Measurements from ENCODE around the gene NUSAP1. TPM values are rescaled to one million over a fixed set of nuclear protein-coding genes. Genes with fewer than 3 reads are reported as not detected.
"Not testable (repeated sequence)": the region's sequence is repeated elsewhere in the genome, so short reads cannot be mapped to it uniquely, and the experiment has no call there.

Gene NUSAP1
- total RNA-seq, 2 experiments from 2014 or later = 293 to 411 TPM

DNA sequence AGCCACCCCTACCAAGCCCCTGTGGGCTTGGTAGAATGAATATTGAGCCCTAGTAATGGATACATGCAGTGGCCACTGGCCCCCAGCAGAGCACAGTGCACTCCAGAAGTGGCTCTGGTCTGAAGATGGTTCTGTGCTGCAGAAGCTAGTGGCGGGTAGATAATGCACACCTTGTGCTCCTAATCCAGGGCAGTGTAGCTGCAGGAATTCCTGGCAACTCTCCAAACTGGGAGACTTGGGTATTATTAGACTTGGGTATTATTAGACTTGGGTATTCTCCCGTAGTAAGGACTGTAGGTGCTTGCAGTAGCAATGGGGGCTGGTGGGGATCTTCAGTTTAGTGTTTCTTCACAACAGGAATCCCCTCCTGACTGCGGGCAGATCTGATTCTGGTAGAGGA, 34.7 kb downstream of the NUSAP1 start:
- Histone ChIP-seq H3K4me2 (ENCODE audit: low read length) (no peak overlapping the region), H3K9me3 (ENCODE audit: low read length) (no peaks in the 10 kb centered on the region), H4K20me1 (ENCODE audit: insufficient read depth, low read length) (no peaks in the 10 kb centered on the region), H3K9me2 (ENCODE audit: insufficient read depth, low read length) (no peaks in the 10 kb centered on the region), H2AFZ (ENCODE audit: low read length) (no peak overlapping the region), H3K79me2 (ENCODE audit: insufficient read depth, low read depth, low read length) (0 out of 2 replicates have a peak, but pooled peaks cover 4% of the 10 kb centered on the region), H3K4me1 (ENCODE audit: insufficient read depth, low read length, poor library complexity, severe bottlenecking) (no peaks in the 10 kb centered on the region), H3K27ac (ENCODE audit: low read depth, low read length, poor library complexity, severe bottlenecking) (no peak overlapping the region), H3K36me3 (ENCODE audit: insufficient read depth, low read length) (peaks cover 100% of the 10 kb centered on the region), H3K4me3 (ENCODE audit: low read depth, low read length, poor library complexity, severe bottlenecking) (no peak overlapping the region)
- ChIA-PET POLR2A (interaction anchor here (0.6 kb wide), 1 partner anchor 13 kb away, joined by 4 read pairs; no protein-coding TSS in a partner anchor), CTCF (ENCODE audit: unreplicated experiment) (no interaction called here)
- no TSS peak for BruUV-seq (replicated peaks)
- intact Hi-C loops (cut with micrococcal nuclease; ENCODE audit: unreplicated experiment) = no loop called here
- DNase-seq (ENCODE audit: low spot score) = no peak
- TF ChIP-seq CTCF (conservative IDR thresholded peaks at IDR 0.05; ENCODE audit: low read length) (no peak), EZH2phosphoT487 (IDR thresholded peaks at IDR 0.05; ENCODE audit: borderline replicate concordance, low read depth, low read length) (no peak)

DNA sequence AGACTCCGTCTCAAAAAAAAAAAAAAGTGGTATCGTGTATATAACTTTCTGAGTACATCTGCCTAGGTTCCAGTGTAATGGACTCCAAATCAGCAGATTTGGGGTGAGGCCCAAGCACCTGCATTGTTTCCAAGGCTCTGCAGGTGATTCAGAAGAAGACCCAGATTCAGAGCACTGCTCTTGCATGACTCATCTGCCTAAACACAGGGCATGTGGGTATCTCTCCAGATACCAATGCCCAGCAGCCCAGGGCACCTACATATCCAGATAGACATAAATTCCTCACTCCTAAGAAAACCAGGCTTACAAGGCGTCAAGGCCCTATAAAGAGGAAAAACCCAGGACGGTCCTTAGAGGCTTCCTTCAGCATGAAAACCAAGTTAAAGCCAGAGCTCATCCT, 45.3 kb downstream of the NUSAP1 start:
- Histone ChIP-seq H3K36me3 (ENCODE audit: insufficient read depth, low read length) (peaks cover 85% of the 10 kb centered on the region), H3K4me1 (ENCODE audit: insufficient read depth, low read length, poor library complexity, severe bottlenecking) (no peaks in the 10 kb centered on the region), H3K4me2 (ENCODE audit: low read length) (no peak overlapping the region), H3K9me3 (ENCODE audit: low read length) (no peaks in the 10 kb centered on the region), H2AFZ (ENCODE audit: low read length) (no peak overlapping the region), H4K20me1 (ENCODE audit: insufficient read depth, low read length) (no peaks in the 10 kb centered on the region), H3K27ac (ENCODE audit: low read depth, low read length, poor library complexity, severe bottlenecking) (no peak overlapping the region), H3K79me2 (ENCODE audit: insufficient read depth, low read depth, low read length) (no peaks in the 10 kb centered on the region), H3K4me3 (ENCODE audit: low read depth, low read length, poor library complexity, severe bottlenecking) (no peak overlapping the region), H3K9me2 (ENCODE audit: insufficient read depth, low read length) (no peaks in the 10 kb centered on the region)
- TF ChIP-seq EZH2phosphoT487 (IDR thresholded peaks at IDR 0.05; ENCODE audit: borderline replicate concordance, low read depth, low read length) (no peak), CTCF (conservative IDR thresholded peaks at IDR 0.05; ENCODE audit: low read length) (no peak)
- ChIA-PET CTCF (ENCODE audit: unreplicated experiment) (interaction anchor here (0.5 kb wide), 1 partner anchor 178 kb away, joined by 3 read pairs; no protein-coding TSS in a partner anchor), POLR2A (no interaction called here)
- intact Hi-C loops (cut with micrococcal nuclease; ENCODE audit: unreplicated experiment) = no loop called here
- no TSS peak for BruUV-seq (replicated peaks)
- no peak for DNase-seq (ENCODE audit: low spot score)

DNA sequence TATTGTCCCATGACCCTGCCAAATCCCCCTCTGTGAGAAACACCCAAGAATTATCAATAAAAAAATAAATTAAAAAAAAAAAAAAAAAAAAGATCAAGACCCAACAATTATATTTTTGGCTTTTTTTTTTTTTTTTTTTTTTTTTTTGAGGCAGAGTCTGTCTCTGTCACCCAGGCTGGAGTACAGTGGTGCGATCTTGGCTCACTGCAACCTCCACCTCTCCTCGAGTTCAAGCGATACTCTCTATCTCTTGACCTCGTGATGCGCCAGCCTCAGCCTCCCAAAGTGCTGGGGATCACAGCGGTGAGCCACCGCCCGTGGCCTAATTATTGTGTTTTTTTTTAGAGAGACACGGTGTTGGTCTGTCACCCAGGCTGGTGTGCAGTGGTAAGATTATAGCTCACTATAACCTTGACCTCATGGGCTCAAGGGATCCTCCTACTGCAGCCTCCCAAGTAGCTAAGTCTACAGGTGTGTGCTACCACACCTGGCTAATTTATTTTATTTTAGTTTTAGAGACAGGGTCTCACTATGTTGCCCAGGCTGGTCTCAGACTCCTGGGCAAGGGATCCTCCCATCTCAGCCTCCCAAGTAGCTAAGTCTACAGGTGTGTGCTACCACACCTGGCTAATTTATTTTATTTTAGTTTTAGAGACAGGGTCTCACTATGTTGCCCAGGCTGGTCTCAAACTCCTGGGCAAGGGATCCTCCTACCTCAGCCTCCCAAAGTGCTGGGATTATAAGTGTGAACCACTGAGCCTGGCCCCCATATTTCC, 51.5 kb downstream of the NUSAP1 start:
- H3K36me3 ChIP-seq (ENCODE audit: insufficient read depth, low read length) = peaks cover 69% of the 10 kb centered on the region
- H4K20me1 ChIP-seq (ENCODE audit: insufficient read depth, low read length); H3K4me1 ChIP-seq (ENCODE audit: insufficient read depth, low read length, poor library complexity, severe bottlenecking); H3K79me2 ChIP-seq (ENCODE audit: insufficient read depth, low read depth, low read length); intact Hi-C loops (cut with micrococcal nuclease; ENCODE audit: unreplicated experiment); H3K27ac ChIP-seq (ENCODE audit: low read depth, low read length, poor library complexity, severe bottlenecking); BruUV-seq (replicated peaks); H3K4me3 ChIP-seq (ENCODE audit: low read depth, low read length, poor library complexity, severe bottlenecking); H3K9me3 ChIP-seq (ENCODE audit: low read length); CTCF ChIA-PET (ENCODE audit: unreplicated experiment); DNase-seq (ENCODE audit: low spot score); H3K9me2 ChIP-seq (ENCODE audit: insufficient read depth, low read length); H2AFZ ChIP-seq (ENCODE audit: low read length); H3K4me2 ChIP-seq (ENCODE audit: low read length): not testable (repeated sequence)
- POLR2A ChIA-PET = interaction anchor here (0.6 to 0.7 kb wide), 2 partner anchors 11 to 20 kb away, joined by 3 read pairs; no protein-coding TSS in a partner anchor

All from OCI-LY7 (cell line).